Karpas-422 (cell line): ENCODE data around the gene LOX. TPM values are rescaled to one million over a fixed set of nuclear protein-coding genes. Genes with fewer than 3 reads are reported as not detected.

Source experiments
- DNase-seq: peaks from one replicate; pipeline ENCODE4 v3.0.0-alpha.2; 2015
- H2AFZ ChIP-seq: fragments of 200-600 bp; sonication (generic); 2 replicates; pipeline ENCODE4 v1.6.1; 2014; ENCODE audit warnings: antibody characterized with exemption, low read length, mixed read lengths
- H3K27ac ChIP-seq: fragments of 200-600 bp; sonication (generic); 2 replicates; pipeline ENCODE4 v1.5.1; 2014; ENCODE audit warnings: mild to moderate bottlenecking, low read length, moderate library complexity
- H3K27me3 ChIP-seq: fragments of 200-600 bp; sonication (generic); 2 replicates; pipeline ENCODE4 v1.6.1; 2014; ENCODE audit warnings: low read length, mixed read lengths
- H3K36me3 ChIP-seq: fragments of 200-600 bp; sonication (generic); 2 replicates; pipeline ENCODE4 v1.6.1; 2014; ENCODE audit warnings: low read length, mixed read lengths; ENCODE audit not compliant: insufficient read depth
- H3K4me1 ChIP-seq: fragments of 200-600 bp; sonication (generic); 2 replicates; pipeline ENCODE4 v1.6.1; 2014; ENCODE audit warnings: mild to moderate bottlenecking, low read length, mixed read lengths
- H3K4me2 ChIP-seq: fragments of 200-600 bp; sonication (generic); 2 replicates; pipeline ENCODE4 v1.6.1; 2014; ENCODE audit warnings: low read length, low read depth, mild to moderate bottlenecking; ENCODE audit not compliant: poor library complexity, severe bottlenecking
- H3K4me3 ChIP-seq: fragments of 200-600 bp; sonication (generic); 2 replicates; pipeline ENCODE4 v1.5.1; 2014; ENCODE audit warnings: mild to moderate bottlenecking, antibody characterized with exemption, low read length, mixed read lengths
- H3K79me2 ChIP-seq: fragments of 200-600 bp; sonication (generic); 2 replicates; pipeline ENCODE4 v1.6.1; 2014; ENCODE audit warnings: mild to moderate bottlenecking, low read length, mixed read lengths
- H3K9ac ChIP-seq: fragments of 200-600 bp; sonication (generic); 2 replicates; pipeline ENCODE4 v1.6.0; 2014; ENCODE audit warnings: low read length
- H3K9me2 ChIP-seq: fragments of 200-600 bp; sonication (generic), shearing (Covaris generic); replicated peaks from 2 replicates; pipeline ENCODE4 v1.6.0; 2014; ENCODE audit warnings: mild to moderate bottlenecking, low read length, moderate library complexity; ENCODE audit not compliant: insufficient read depth
- H3K9me3 ChIP-seq: fragments of 300-700, 200-600 bp; sonication (generic); 2 replicates; pipeline ENCODE4 v1.6.1; 2014; ENCODE audit warnings: low read length, mixed read lengths
- H4K20me1 ChIP-seq: fragments of 200-600 bp; sonication (generic); 2 replicates; pipeline ENCODE4 v1.6.1; 2014; ENCODE audit warnings: mild to moderate bottlenecking, antibody characterized with exemption, low read length, low read depth; ENCODE audit not compliant: insufficient read depth
- total RNA-seq: library from RNA; depleted of rRNA; stranded (reverse); fragments of >200 nt; shearing (Covaris generic); gene quantifications from 2 replicates; pipeline ENCODE4 v1.2.3, GENCODE V29; 2014; ENCODE audit warnings: low replicate concordance

Gene LOX
- total RNA-seq, 1 experiment from 2014 or later, result not detected

DNA sequence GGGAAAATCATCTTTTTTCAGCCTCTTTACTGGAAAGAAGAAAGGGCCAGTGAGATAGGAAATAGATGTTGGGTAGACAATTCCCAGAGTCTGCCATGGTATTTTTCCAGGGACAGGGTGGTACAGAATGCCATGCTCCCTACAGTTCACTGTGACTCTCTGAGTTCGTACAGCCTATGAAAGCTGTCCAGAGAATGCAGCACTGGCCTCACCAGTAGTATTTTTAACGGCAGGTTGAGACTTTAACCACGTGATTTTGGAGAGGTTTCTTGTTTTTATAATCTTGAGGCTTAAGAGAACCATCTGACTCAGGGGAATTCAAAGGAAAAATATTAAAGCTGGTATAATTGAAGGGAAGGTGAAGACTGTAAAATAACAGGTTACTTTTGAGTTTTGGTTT lies 41.1 kb upstream of the LOX start:
- Histone ChIP-seq H3K27ac (no peak overlapping the region), H3K4me2 (no peak overlapping the region), H3K9ac (no peak overlapping the region), H3K4me3 (no peak overlapping the region), H3K4me1 (no peaks in the 10 kb centered on the region), H3K9me3 (no peaks in the 10 kb centered on the region), H2AFZ (no peak overlapping the region), H3K27me3 (no peaks in the 10 kb centered on the region), H4K20me1 (no peaks in the 10 kb centered on the region), H3K79me2 (no peaks in the 10 kb centered on the region), H3K36me3 (no peaks in the 10 kb centered on the region), H3K9me2 (no peaks in the 10 kb centered on the region)
- DNase-seq, result no peak

DNA sequence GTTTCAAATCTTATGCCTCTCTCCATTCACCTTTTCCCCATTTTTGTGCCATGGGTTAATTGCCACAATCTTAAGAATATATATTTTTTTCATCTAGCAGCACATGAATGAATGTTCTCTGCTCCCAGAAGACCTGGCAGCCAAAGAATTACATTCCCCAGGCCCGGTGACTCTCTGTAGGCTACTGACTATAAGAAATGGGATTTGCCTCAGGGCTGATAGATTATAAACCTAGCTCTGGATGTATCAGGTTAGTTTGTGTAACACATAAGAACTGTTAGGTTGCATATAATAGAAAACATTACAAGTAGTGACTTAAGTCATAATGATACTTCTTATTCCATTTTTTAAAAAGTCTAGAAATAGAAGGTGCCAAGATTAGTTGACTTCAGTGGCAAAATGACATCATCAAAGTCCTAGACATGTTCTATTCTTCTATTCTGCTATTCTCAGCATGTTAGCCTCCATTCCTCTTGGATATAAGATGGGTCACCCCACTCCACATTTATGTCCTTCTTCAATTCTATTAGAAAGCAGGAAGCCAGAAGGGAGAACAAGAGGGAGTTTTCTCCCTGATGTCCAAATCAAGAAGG lies 40.4 kb upstream of the LOX start:
- H3K79me2 ChIP-seq, result no peaks in the 10 kb centered on the region
- no peak overlapping the region for H3K9ac ChIP-seq
- no peak overlapping the region for H3K4me3 ChIP-seq
- no peaks in the 10 kb centered on the region for H3K36me3 ChIP-seq
- H3K9me2 ChIP-seq, result no peaks in the 10 kb centered on the region
- DNase-seq, result no peak
- H4K20me1 ChIP-seq, result no peaks in the 10 kb centered on the region
- H3K27ac ChIP-seq, result no peak overlapping the region
- H3K27me3 ChIP-seq, result no peaks in the 10 kb centered on the region
- H2AFZ ChIP-seq, result no peak overlapping the region
- H3K4me2 ChIP-seq, result no peak overlapping the region
- no peaks in the 10 kb centered on the region for H3K4me1 ChIP-seq
- no peaks in the 10 kb centered on the region for H3K9me3 ChIP-seq

DNA sequence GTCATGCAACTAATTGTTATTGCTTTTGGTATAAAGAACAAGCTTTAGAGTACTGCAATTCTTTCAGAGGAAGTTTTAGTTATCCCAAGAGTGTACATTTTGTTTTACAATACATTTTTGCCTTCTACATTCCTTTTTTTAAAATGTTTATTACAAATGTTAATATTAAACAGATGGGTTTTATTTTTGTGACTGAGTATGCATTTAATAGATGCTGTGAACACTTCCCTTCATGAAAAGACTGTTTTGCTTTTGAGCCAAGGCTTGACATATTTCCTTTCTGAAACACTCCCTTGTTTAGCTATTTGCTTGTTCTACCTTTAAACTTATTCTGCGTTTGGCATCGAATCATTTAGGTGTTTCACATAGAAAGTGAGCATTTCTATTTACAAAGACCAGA lies 36.4 kb upstream of the LOX start:
- H3K79me2 ChIP-seq, result no peaks in the 10 kb centered on the region
- H3K9me3 ChIP-seq, result no peaks in the 10 kb centered on the region
- no peaks in the 10 kb centered on the region for H4K20me1 ChIP-seq
- H3K36me3 ChIP-seq, result no peaks in the 10 kb centered on the region
- no peaks in the 10 kb centered on the region for H3K9me2 ChIP-seq
- H3K4me1 ChIP-seq, result no peaks in the 10 kb centered on the region
- no peak overlapping the region for H3K4me2 ChIP-seq
- H3K4me3 ChIP-seq, result no peak overlapping the region
- no peaks in the 10 kb centered on the region for H3K27me3 ChIP-seq
- no peak for DNase-seq
- H2AFZ ChIP-seq, result no peak overlapping the region
- no peak overlapping the region for H3K9ac ChIP-seq
- no peak overlapping the region for H3K27ac ChIP-seq

DNA sequence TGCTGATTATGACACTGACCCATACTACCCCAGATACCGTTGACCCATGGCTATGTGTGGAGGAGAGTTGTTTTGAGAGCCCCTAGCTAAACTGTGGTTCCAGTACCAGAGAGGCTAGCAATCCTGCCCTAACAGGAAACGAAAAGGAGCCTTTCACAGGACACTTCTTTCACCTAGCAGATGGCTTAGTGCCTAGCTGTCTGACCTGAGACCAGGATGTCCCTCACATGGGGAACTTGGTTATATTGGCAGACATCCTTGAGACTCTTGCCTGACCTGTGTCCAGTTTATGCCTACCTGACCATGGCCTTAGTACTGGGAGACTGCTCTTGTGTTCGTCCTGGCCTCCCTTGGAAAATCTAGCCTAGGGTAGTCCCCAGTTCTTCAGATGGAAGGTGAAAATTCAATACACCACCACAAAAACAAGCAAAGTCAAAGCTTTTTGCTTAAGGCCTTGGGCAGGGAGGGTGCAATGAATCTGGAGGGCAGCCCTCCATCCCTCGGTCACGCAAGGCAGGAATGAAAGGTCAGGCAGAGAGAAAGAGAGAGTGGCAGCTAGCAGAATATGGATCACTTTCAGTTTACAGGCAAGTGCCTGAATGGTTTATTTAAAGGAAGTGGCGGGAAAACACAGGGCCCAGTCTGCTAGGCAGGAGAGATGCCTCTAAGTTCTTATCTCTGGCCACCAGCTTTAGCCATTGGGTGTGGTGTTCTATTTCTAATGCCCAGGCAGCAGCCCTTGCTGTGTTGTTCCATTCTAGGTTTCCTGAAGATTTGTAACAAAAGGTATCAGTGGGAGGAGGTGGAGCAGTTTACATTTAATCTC lies 34.9 kb upstream of the LOX start:
- Histone ChIP-seq H3K9ac (no peak overlapping the region), H3K9me3 (no peaks in the 10 kb centered on the region), H2AFZ (no peak overlapping the region), H3K4me3 (no peak overlapping the region), H3K4me1 (no peaks in the 10 kb centered on the region), H3K4me2 (no peak overlapping the region), H3K79me2 (no peaks in the 10 kb centered on the region), H4K20me1 (no peaks in the 10 kb centered on the region), H3K36me3 (no peaks in the 10 kb centered on the region), H3K27ac (no peak overlapping the region), H3K9me2 (no peaks in the 10 kb centered on the region), H3K27me3 (no peaks in the 10 kb centered on the region)
- no peak for DNase-seq

DNA sequence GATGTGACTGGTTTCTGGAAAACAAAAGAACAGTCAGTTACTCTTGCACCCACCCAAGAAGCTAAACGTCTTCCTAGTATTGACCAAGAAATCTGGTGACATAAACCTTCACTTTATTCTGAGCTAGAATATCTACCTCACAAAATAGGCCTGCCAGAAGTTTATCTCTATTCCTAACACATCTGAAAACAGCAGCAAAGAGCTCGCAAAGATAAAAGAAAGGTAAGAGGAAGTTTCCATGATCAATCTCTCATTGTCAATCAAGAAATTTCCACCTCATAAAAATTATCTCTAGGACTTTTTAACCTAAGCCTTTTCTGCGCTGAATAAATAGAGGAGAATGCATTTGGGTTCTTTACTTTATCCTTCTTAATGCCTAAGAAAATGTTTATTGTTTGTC lies 34.0 kb upstream of the LOX start:
- no peaks in the 10 kb centered on the region for H3K4me1 ChIP-seq
- no peak overlapping the region for H3K4me2 ChIP-seq
- no peak overlapping the region for H2AFZ ChIP-seq
- DNase-seq, result no peak
- no peaks in the 10 kb centered on the region for H4K20me1 ChIP-seq
- H3K9me2 ChIP-seq, result no peaks in the 10 kb centered on the region
- H3K9me3 ChIP-seq, result no peaks in the 10 kb centered on the region
- H3K9ac ChIP-seq, result no peak overlapping the region
- H3K4me3 ChIP-seq, result no peak overlapping the region
- H3K27ac ChIP-seq, result no peak overlapping the region
- no peaks in the 10 kb centered on the region for H3K36me3 ChIP-seq
- no peaks in the 10 kb centered on the region for H3K27me3 ChIP-seq
- no peaks in the 10 kb centered on the region for H3K79me2 ChIP-seq

DNA sequence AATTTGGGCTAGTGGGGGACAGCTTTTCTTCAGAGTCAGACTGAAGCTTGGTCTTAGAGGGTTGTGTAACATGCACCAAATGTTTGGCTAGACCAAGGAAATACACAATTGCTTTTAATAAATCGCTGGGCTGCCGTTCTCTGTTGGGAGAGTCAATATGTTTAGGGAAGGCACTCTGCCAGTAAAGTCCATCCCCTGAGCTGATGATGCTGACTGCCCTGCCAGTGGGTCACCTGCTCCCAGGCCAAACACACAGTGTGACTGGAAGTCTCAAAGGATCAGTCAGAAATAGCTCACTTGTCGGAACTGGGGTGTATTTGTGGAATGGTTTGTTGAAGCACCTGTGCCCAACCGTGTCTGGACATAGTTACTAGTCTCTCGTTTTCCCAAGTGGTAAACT lies 33.4 kb upstream of the LOX start:
- Histone ChIP-seq H3K9ac (no peak overlapping the region), H3K36me3 (no peaks in the 10 kb centered on the region), H3K79me2 (no peaks in the 10 kb centered on the region), H3K4me1 (no peaks in the 10 kb centered on the region), H3K9me3 (no peaks in the 10 kb centered on the region), H3K4me3 (no peak overlapping the region), H3K9me2 (no peaks in the 10 kb centered on the region), H3K27ac (no peak overlapping the region), H3K4me2 (no peak overlapping the region), H4K20me1 (no peaks in the 10 kb centered on the region), H3K27me3 (no peaks in the 10 kb centered on the region), H2AFZ (no peak overlapping the region)
- no peak for DNase-seq

DNA sequence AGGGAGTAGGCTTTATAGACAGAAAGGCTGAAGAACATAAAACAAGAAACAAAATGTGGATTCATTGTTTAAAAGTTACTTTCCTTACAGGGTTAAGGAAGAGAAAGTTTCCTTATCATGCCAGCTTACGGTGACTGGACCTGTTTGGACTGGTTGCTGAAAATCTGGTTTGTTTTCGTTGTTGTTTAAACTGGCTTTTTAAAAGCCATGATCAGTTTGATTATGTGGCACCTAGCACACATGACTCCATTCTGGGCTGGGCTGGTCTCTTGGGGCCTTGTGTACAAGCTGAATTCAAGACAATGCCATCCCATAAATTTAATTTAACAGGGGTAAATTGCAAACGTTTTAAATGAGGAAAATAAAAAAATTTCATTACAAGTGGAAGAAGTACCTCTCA lies 32.9 kb upstream of the LOX start:
- H3K4me1 ChIP-seq, result no peaks in the 10 kb centered on the region
- no peak overlapping the region for H3K4me3 ChIP-seq
- no peaks in the 10 kb centered on the region for H3K27me3 ChIP-seq
- no peak for DNase-seq
- H3K9me2 ChIP-seq, result no peaks in the 10 kb centered on the region
- no peaks in the 10 kb centered on the region for H3K9me3 ChIP-seq
- H3K36me3 ChIP-seq, result no peaks in the 10 kb centered on the region
- H3K9ac ChIP-seq, result no peak overlapping the region
- no peaks in the 10 kb centered on the region for H4K20me1 ChIP-seq
- no peak overlapping the region for H3K27ac ChIP-seq
- H2AFZ ChIP-seq, result no peak overlapping the region
- no peaks in the 10 kb centered on the region for H3K79me2 ChIP-seq
- no peak overlapping the region for H3K4me2 ChIP-seq

DNA sequence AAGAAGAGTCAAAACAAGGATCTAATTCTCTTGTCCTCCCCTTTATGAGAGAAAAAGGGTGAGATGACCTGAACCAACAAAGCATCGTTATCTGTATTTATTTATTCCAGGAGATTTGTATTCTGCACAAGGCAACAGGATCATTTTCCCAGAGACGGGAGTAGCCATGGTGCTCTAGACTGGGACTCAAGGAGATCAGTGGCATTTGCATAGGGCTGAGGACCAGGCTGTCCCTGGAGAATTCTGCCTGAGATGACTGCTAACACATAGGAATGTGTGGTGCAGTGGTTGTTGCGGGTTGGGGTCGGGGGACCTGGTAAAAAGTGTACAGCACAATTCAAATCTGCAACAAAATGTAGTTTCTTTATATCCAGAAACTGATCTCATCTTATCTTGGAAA lies 29.0 kb upstream of the LOX start:
- no peaks in the 10 kb centered on the region for H4K20me1 ChIP-seq
- H3K4me1 ChIP-seq, result no peaks in the 10 kb centered on the region
- H3K36me3 ChIP-seq, result no peaks in the 10 kb centered on the region
- no peaks in the 10 kb centered on the region for H3K9me3 ChIP-seq
- H3K9ac ChIP-seq, result no peak overlapping the region
- no peak for DNase-seq
- no peak overlapping the region for H3K4me3 ChIP-seq
- H3K27me3 ChIP-seq, result no peaks in the 10 kb centered on the region
- H3K27ac ChIP-seq, result no peak overlapping the region
- H3K4me2 ChIP-seq, result no peak overlapping the region
- H3K9me2 ChIP-seq, result no peaks in the 10 kb centered on the region
- H2AFZ ChIP-seq, result no peak overlapping the region
- no peaks in the 10 kb centered on the region for H3K79me2 ChIP-seq
